SK-N-SH treated with all-trans-retinoic acid at 6 μM for 48 hours (cell line): ENCODE measurements around the gene FOXF1.

Source experiments
- ARNTL ChIP-seq: fragments of 450-650 bp; formaldehyde crosslinking; IDR thresholded peaks from 2 replicates; pipeline ENCODE4 v1.5.0; 2020; ENCODE audit warnings: low read depth, mild to moderate bottlenecking, moderate library complexity, borderline replicate concordance
- BACH2 ChIP-seq: fragments of 250-450 bp; sonication (Bioruptor Pico); IDR thresholded peaks from 2 replicates; pipeline ENCODE4 v1.9.0; 2021; ENCODE audit warnings: mild to moderate bottlenecking, borderline replicate concordance
- RARB ChIP-seq: fragments of 250-450 bp; sonication (Bioruptor Pico); IDR thresholded peaks from 2 replicates; pipeline ENCODE4 v1.8.0; 2021; ENCODE audit warnings: mild to moderate bottlenecking, moderate library complexity
- TOX ChIP-seq: fragments of 250-450 bp; sonication (Bioruptor Pico); IDR thresholded peaks from 2 replicates; pipeline ENCODE4 v1.8.0; 2021; ENCODE audit warnings: mild to moderate bottlenecking, moderate library complexity, borderline replicate concordance
- ZFP30 ChIP-seq: fragments of 450-650 bp; formaldehyde crosslinking; IDR thresholded peaks from 2 replicates; pipeline ENCODE4 v1.5.0; 2022; ENCODE audit warnings: mild to moderate bottlenecking, moderate library complexity

DNA sequence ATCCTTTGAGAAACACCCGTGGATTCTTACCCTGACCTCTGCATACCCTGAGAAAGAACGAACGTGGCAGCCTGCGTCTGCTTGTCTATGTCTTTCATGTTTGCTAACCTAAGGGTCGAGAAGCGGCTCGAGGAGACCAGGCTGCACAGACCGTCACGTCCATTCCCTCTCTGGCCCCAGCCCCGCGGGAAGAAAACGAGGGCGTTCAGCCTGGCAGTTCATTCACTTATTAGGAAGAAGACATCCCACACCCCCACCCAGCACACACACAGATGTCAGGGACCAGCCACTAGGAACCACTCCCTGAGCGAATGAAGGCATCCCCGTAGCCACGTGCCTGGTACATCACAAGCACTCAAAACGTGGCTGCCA, 45.4 kb downstream of the FOXF1 start:
- TF ChIP-seq RARB (CRISPR knock-in tag) (no peak), TOX (CRISPR knock-in tag) (no peak), ZFP30 (CRISPR knock-in tag) (no peak), BACH2 (no peak), ARNTL (no peak)
